Ovary (tissue), 9 donors: ENCODE data around the gene ATXN2. TPM values are rescaled to one million over a fixed set of nuclear protein-coding genes. Genes with fewer than 3 reads are reported as not detected.
"Not testable (repeated sequence)": the region's sequence is repeated elsewhere in the genome, so short reads cannot be mapped to it uniquely, and the experiment has no call there.

Experiments
- DNase-seq, 5 donors: peaks; one replicate each; pipeline ENCODE4 v3.0.0-alpha.2; 2019 to 2020
- H3K27ac ChIP-seq, 2 donors: fragments of 200-600 bp; one replicate each; pipeline versions ENCODE4 v1.5.1 to v1.8.0; 2019 to 2022
- H3K27me3 ChIP-seq: fragments of 200-600 bp; one replicate; pipeline ENCODE4 v1.8.0; 2022
- H3K36me3 ChIP-seq: fragments of 200-600 bp; sonication (generic); one replicate; pipeline ENCODE4 v1.5.1; 2019
- H3K4me1 ChIP-seq: one replicate; pipeline ENCODE4 v1.8.1; 2013; ENCODE audit warnings: mild to moderate bottlenecking, moderate library complexity; ENCODE audit not compliant: insufficient read depth
- H3K4me3 ChIP-seq: fragments of 200-600 bp; sonication (generic); one replicate; pipeline ENCODE4 v1.5.1; 2017
- H3K9me3 ChIP-seq, 2 donors: fragments of 200-600 bp in 1 of 2; sonication (generic) in 1 of 2; one replicate each; pipeline versions ENCODE4 v1.5.1 to v1.8.1; 2013 to 2019; ENCODE audit warnings: mild to moderate bottlenecking in 1 of 2, moderate library complexity in 1 of 2
- EP300 ChIP-seq: sonication (generic); formaldehyde crosslinking; IDR thresholded peaks from one replicate; pipeline ENCODE4 v1.6.1; 2017; ENCODE audit warnings: antibody characterized with exemption
- POLR2A ChIP-seq: fragments of 450-650 bp; IDR thresholded peaks from one replicate; pipeline ENCODE4 v1.6.1; 2017; ENCODE audit warnings: antibody characterized with exemption, mild to moderate bottlenecking, moderate library complexity
- WGBS, 3 donors: extraction: QIAGEN DNeasy Blood & Tissue Kit in 1 of 3; methylation state at CpG; one replicate each; pipeline versions ENCODE4 v1.1.5 to v1.1.7; 2013 to 2017; 5-methylcytosine and 5-hydroxymethylcytosine counted together
- intact Hi-C, 4 donors: fragments of 100-400 bp; cut with DNase I; formaldehyde crosslinking; loops; one replicate each; pipeline versions ENCODE4 v1.11.0 to v1.15.1; 2022 to 2023
- polyA plus RNA-seq, 2 donors: library from polyadenylated mRNA; stranded (reverse); fragments of 200-250 nt in 1 of 2; fragments of 350-450 nt in 1 of 2; fragmentation: Illumina TruSeq in 1 of 2; extraction: RNeasy Lipid Tissue Mini Kit (QIAGEN cat#74804) in 1 of 2; gene quantifications; one replicate each; pipeline ENCODE4 v1.2.3, GENCODE V29; 2013 to 2014
- total RNA-seq, 7 donors: library from RNA; depleted of rRNA in 2 of 7; stranded (reverse); fragments of >200 nt in 2 of 7; fragmentation: NEBNext Ultra II Directional in 3 of 7; extraction: Animal tissue kit (Norgen Biotek cat#: 25700) in 3 of 7; gene quantifications; one replicate each; pipeline versions ENCODE4 v1.1.0 to v1.2.4, GENCODE V29; 2016 to 2023
- TF ChIP-seq, protein P1 (sequence below), 3 donors: fragments of 450-650 bp in 2 of 3; fragments of 200-600 bp in 1 of 3; IDR thresholded peaks; one replicate each; pipeline versions ENCODE4 v1.5.1 to v1.8.0; 2016 to 2022; ENCODE audit warnings: antibody characterized with exemption in 3 of 3, mild to moderate bottlenecking in 1 of 3
- donor health status: DM: no; HTN: no; CAD: no; lungs with moderate emphysema.
- donor health status: DM: no; HTN: no; CAD: no.
- donor health status: Bipolar disorder and iron deficiency.
- donor health status: DM: yes; HTN: yes; CAD: no.
- donor health status: DM: no; HTN: no; CAD: no.
- donor health status: DM: yes; HTN: yes; CAD: no.

The ATXN2 gene
- total and polyA plus RNA-seq, 9 donors: 28.4 to 106 (median 60.9) TPM

- no peak for DNase-seq
- TF ChIP-seq, protein P1, sequence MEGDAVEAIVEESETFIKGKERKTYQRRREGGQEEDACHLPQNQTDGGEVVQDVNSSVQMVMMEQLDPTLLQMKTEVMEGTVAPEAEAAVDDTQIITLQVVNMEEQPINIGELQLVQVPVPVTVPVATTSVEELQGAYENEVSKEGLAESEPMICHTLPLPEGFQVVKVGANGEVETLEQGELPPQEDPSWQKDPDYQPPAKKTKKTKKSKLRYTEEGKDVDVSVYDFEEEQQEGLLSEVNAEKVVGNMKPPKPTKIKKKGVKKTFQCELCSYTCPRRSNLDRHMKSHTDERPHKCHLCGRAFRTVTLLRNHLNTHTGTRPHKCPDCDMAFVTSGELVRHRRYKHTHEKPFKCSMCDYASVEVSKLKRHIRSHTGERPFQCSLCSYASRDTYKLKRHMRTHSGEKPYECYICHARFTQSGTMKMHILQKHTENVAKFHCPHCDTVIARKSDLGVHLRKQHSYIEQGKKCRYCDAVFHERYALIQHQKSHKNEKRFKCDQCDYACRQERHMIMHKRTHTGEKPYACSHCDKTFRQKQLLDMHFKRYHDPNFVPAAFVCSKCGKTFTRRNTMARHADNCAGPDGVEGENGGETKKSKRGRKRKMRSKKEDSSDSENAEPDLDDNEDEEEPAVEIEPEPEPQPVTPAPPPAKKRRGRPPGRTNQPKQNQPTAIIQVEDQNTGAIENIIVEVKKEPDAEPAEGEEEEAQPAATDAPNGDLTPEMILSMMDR (IDR thresholded peaks at IDR 0.05): no peak
- TF ChIP-seq EP300 (no peak), POLR2A (no peak)
- WGBS, 3 donors: 88 to 97% (median 96%) methylated on average over 7 of the region's 7 CpGs
- intact Hi-C loops: no loop called here
- Histone ChIP-seq H3K27ac (no peak overlapping the region), H3K27me3 (no peaks in the 10 kb centered on the region), H3K36me3 (no peaks in the 10 kb centered on the region), H3K4me3 (no peak overlapping the region), H3K4me1 (no peaks in the 10 kb centered on the region), H3K9me3 (no peaks in the 10 kb centered on the region)
Measured at GRCh38 chr12:111628505-111629260, 29.6 kb upstream of the ATXN2 start.

GRCh38 chr12:111626230-111626629, 27.1 kb upstream of the ATXN2 start:
- Histone ChIP-seq H3K4me1 (no peaks in the 10 kb centered on the region), H3K27me3 (no peaks in the 10 kb centered on the region), H3K36me3 (no peaks in the 10 kb centered on the region), H3K27ac (no peak overlapping the region), H3K4me3 (no peak overlapping the region), H3K9me3 (no peaks in the 10 kb centered on the region)
- intact Hi-C loops: no loop called here
- WGBS, 3 donors: 95 to 97% (median 96%) methylated on average over 6 of the region's 6 CpGs
- no peak for DNase-seq
- no peak for TF ChIP-seq POLR2A
- TF ChIP-seq, protein P1 (IDR thresholded peaks at IDR 0.05): no peak

- TF ChIP-seq POLR2A (no peak), EP300 (no peak)
- TF ChIP-seq, protein P1 (IDR thresholded peaks at IDR 0.05): no peak
- whole genome bisulfite sequencing, 3 donors: 92 to 94% (median 92%) methylated on average over 8 of the region's 8 CpGs
- no peak overlapping the region for H3K27ac ChIP-seq
- intact Hi-C loops: no loop called here
- H3K36me3 ChIP-seq: no peaks in the 10 kb centered on the region
- no peaks in the 10 kb centered on the region for H3K27me3 ChIP-seq
- DNase-seq: no peak
- H3K4me1 ChIP-seq: no peaks in the 10 kb centered on the region
- no peaks in the 10 kb centered on the region for H3K9me3 ChIP-seq
- H3K4me3 ChIP-seq: no peak overlapping the region
Measured at GRCh38 chr12:111624540-111624939, 25.4 kb upstream of the ATXN2 start.

DNA sequence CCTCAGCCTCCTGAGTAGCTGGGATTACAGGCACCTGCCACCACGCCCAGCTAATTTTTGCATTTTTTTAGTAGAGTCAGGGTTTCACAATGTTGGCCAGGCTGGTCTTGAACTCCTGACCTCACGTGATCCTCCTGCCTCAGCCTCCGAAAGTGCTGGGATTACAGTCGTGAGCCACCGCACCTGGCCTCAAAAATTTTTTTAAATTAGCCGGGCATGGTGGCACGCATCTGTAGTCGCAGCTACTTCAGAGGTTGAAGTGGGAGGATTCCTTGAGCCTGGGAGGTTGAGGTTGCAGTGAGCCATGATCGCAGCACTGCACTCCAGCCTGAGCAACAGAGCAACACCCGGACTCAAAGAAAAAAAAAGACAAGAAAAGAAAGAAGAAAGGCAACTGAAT, 18.7 kb upstream of the ATXN2 start:
- H3K4me1 ChIP-seq, H3K27me3 ChIP-seq, H3K36me3 ChIP-seq, H3K9me3 ChIP-seq, intact Hi-C loops, H3K27ac ChIP-seq, DNase-seq, H3K4me3 ChIP-seq: not testable (repeated sequence)
- WGBS, 3 donors: 91 to 96% (median 96%) methylated on average over 10 of the region's 10 CpGs

DNA sequence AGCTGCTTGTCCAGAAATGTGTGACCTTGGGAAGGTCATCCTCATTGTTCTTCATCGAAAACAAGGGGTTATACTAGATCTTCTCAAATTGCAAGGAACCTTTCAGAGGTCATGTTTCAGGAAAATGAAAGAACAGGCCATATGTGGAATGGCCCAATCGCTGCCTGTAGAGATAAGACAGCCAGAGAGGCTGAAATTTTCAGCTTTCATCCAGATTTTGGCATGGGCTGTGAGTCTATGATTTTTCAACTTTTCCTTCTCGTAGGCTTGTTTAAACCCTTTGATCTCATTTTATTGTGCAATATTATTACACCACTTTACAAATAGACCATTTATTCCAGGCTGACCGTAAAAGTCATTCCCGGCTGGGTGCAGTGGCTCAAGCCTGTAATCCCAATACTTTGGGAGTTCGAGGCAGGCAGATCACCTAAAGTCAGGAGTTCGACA, 17.1 kb upstream of the ATXN2 start:
- peak overlapping the region in 1 of 2 donors; percentile 62 for H3K27ac ChIP-seq
- TF ChIP-seq EP300 (no peak), POLR2A (no peak)
- TF ChIP-seq, protein P1 (IDR thresholded peaks at IDR 0.05): no peak
- no peaks in the 10 kb centered on the region for H3K4me1 ChIP-seq
- H3K27me3 ChIP-seq: no peaks in the 10 kb centered on the region
- no peaks in the 10 kb centered on the region for H3K9me3 ChIP-seq
- DNase-seq: peak in 3 of 5 donors; percentile 41 to 61 (median 54)
- 22 to 28% (median 25%) methylated on average over 7 of the region's 7 CpGs for WGBS, 3 donors
- intact Hi-C loops: no loop called here
- no peaks in the 10 kb centered on the region for H3K36me3 ChIP-seq
- no peak overlapping the region for H3K4me3 ChIP-seq
